K562 (cell line): Measurements from ENCODE around the gene ACTN3. TPM values are rescaled to one million over a fixed set of nuclear protein-coding genes. Genes with fewer than 3 reads are reported as not detected.
A peak's percentile ranks its signal among the peaks of the same experiment; 100 is the strongest.

Source experiments
- ATF1 ChIP-seq, 2 experiments: fragments of 450-650 bp in 1 of 2; IDR thresholded peaks; 2 replicates each; pipeline ENCODE4 v1.6.1; 2016; ENCODE audit warnings: missing compliant biosample characterization in 1 of 2, missing genetic modification characterization in 1 of 2
- ETV5 ChIP-seq: sonication (generic); formaldehyde crosslinking; IDR thresholded peaks from 2 replicates; pipeline ENCODE4 v1.4.0; 2020; ENCODE audit warnings: low read depth, mild to moderate bottlenecking, missing genetic modification reagents
- GTF2B ChIP-seq: IDR thresholded peaks from 2 replicates; pipeline ENCODE4 v1.6.1; 2011; ENCODE audit not compliant: insufficient read length; ENCODE audit errors: extremely low read depth
- HDAC1 ChIP-seq, 2 experiments: fragments of 450-650 bp; IDR thresholded peaks; 2 replicates each; pipeline ENCODE4 v1.6.1; 2016 to 2017; ENCODE audit warnings: inconsistent platforms in 1 of 2, mild to moderate bottlenecking in 1 of 2, moderate library complexity in 1 of 2
- IRF1 ChIP-seq: sonication (generic); formaldehyde crosslinking; IDR thresholded peaks from 2 replicates; pipeline ENCODE4 v1.8.0; 2022; ENCODE audit warnings: missing genetic modification reagents, mild to moderate bottlenecking, borderline replicate concordance
- MCM3 ChIP-seq: fragments of 450-650 bp; IDR thresholded peaks from 2 replicates; pipeline ENCODE4 v1.6.1; 2016
- MITF ChIP-seq: IDR thresholded peaks from 2 replicates; pipeline ENCODE4 v1.6.1; 2014; ENCODE audit warnings: antibody characterized with exemption
- NCOR1 ChIP-seq: fragments of 450-650 bp; IDR thresholded peaks from 2 replicates; pipeline ENCODE4 v1.6.1; 2016; ENCODE audit warnings: mild to moderate bottlenecking, moderate library complexity
- NR2C2 ChIP-seq, 2 experiments: fragments of 200-800 bp in 1 of 2; sonication (Bioruptor generic) in 1 of 2; sonication (generic) in 1 of 2; formaldehyde crosslinking in 1 of 2; IDR thresholded peaks; 2 replicates each; pipeline versions ENCODE4 v1.6.1 to v1.8.0; 2016 to 2022; ENCODE audit warnings: mild to moderate bottlenecking in 1 of 2, missing compliant biosample characterization in 1 of 2, missing genetic modification characterization in 1 of 2, missing genetic modification reagents in 1 of 2
- NR3C1 ChIP-seq: sonication (generic); formaldehyde crosslinking; IDR thresholded peaks from 2 replicates; pipeline ENCODE4 v1.8.1; 2022; ENCODE audit warnings: missing genetic modification reagents
- SMARCB1 ChIP-seq: IDR thresholded peaks from 2 replicates; pipeline ENCODE4 v1.6.1; 2011; ENCODE audit warnings: improper control_type of control experiment, low read depth; ENCODE audit not compliant: insufficient read length
- SMARCC2 ChIP-seq: fragments of 450-650 bp; IDR thresholded peaks from 2 replicates; pipeline ENCODE4 v1.6.1; 2017; ENCODE audit warnings: antibody characterized with exemption, moderate library complexity, mild to moderate bottlenecking, low read depth
- SP1 ChIP-seq: sonication (generic); formaldehyde crosslinking; IDR thresholded peaks from 2 replicates; pipeline ENCODE4 v1.8.1; 2022; ENCODE audit warnings: mild to moderate bottlenecking, missing genetic modification reagents
- TBP ChIP-seq: optimal IDR thresholded peaks from 2 replicates; pipeline ENCODE3; 2011; ENCODE audit warnings: low read depth, low read length, improper control_type of control experiment
- ZBTB1 ChIP-seq: sonication (generic); formaldehyde crosslinking; IDR thresholded peaks from 2 replicates; pipeline ENCODE4 v1.8.1; 2023; ENCODE audit warnings: missing genetic modification reagents, low read depth, mild to moderate bottlenecking, borderline replicate concordance
- ZNF124 ChIP-seq: sonication (generic); formaldehyde crosslinking; IDR thresholded peaks from 2 replicates; pipeline ENCODE4 v1.8.1; 2022; ENCODE audit warnings: missing genetic modification reagents
- ZNF23 ChIP-seq: fragments of 250-450 bp; sonication (Bioruptor Pico); IDR thresholded peaks from 2 replicates; pipeline ENCODE4 v1.4.0; 2020; ENCODE audit warnings: mild to moderate bottlenecking
- ZSCAN32 ChIP-seq: fragments of 450-650 bp; formaldehyde crosslinking; IDR thresholded peaks from 2 replicates; pipeline ENCODE4 v1.4.0; 2020; ENCODE audit warnings: mild to moderate bottlenecking, moderate library complexity
- polyA plus RNA-seq, 8 experiments: library from polyadenylated mRNA; depleted of rRNA in 4 of 8; stranded (reverse) in 5 of 8; unstranded in 3 of 8; fragments of >200 nt; fragmentation: Nextera tagmentation in 2 of 8; fragmentation: Illumina TruSeq in 1 of 8; extraction: Ambion mirVana in 2 of 8; extraction: Trizol in 1 of 8; gene quantifications; 2 replicates each; pipeline versions ENCODE4 v1.2.1 to v1.2.3, GENCODE V29; 2011 to 2014; ENCODE audit warnings: inconsistent platforms in 1 of 8, missing spikeins in 1 of 8
- total RNA-seq, 7 experiments: library from RNA; depleted of rRNA in 6 of 7; stranded (reverse); fragments of >200 nt in 6 of 7; fragmentation: Illumina TruSeq in 2 of 7; extraction: Trizol in 2 of 7; gene quantifications; 2 replicates each; pipeline versions ENCODE4 v1.2.1 to v1.2.3, GENCODE V29; 2011 to 2021; ENCODE audit warnings: low replicate concordance in 1 of 7
- TF ChIP-seq, protein P1 (sequence below): fragments of 450-650 bp; IDR thresholded peaks from 2 replicates; pipeline ENCODE4 v1.7.0; 2016; ENCODE audit warnings: borderline replicate concordance
- TF ChIP-seq, protein P2 (sequence below), 2 experiments: IDR thresholded peaks; 2 replicates each; pipeline ENCODE4 v1.6.1; 2012; ENCODE audit warnings: improper control_type of control experiment in 2 of 2, low read depth in 2 of 2, low read length in 2 of 2, borderline replicate concordance in 1 of 2

Gene ACTN3
- total and polyA plus RNA-seq, 9 of the 15 experiments (the other 6 are each of a cell fraction or from before 2014, with no cell fraction given), result not detected

DNA sequence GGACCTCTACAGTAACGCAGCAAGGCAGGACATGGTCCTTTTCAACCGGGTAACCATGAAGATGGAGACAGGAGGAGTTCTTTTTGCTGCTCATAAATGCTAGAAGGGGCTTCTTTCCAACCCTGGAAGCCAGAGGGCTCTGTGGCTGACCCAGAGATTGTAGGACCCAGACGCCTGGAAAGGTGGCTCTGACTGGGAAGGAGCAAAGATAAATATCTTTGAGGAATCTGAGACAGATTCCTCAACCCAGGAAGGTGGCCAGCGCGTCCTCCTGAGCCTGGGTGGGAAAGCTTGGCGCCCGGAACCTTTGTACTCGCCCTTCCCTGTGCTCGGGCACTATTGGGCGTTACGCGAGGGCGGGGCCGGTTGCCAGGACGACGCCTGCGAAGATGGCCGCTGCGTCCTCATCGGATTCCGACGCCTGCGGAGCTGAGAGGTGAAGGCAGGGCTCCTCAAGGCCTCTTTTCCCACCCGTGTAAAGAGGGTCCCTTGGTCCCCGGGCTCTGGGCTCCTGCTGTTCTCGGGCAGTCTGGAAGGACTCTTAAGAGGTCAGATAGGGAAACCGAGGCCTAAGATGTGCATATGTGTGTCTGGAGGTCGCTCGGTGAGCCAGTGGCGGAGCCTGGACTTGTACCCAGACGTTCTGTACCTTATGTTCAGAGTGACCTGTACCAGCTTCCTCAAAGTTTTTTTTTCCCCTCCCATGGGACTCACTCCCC, 36.3 kb upstream of the ACTN3 start, which contains the start of gene BBS1 (continued):
- TF ChIP-seq MITF, result no peak
- TF ChIP-seq ETV5 (CRISPR knock-in tag), result peak; percentile 45; the same call in 1 of the 2 replicates
- no peak for TF ChIP-seq ZNF23 (CRISPR knock-in tag)
- peak in 1 of 2 experiments; percentile 93; a peak in 2 of 4 replicates for TF ChIP-seq HDAC1 (IDR thresholded peaks at IDR 0.05)
- TF ChIP-seq ZNF124, result no peak
- no peak for TF ChIP-seq MCM3
- TF ChIP-seq GTF2B, result no peak
- TF ChIP-seq NR2C2 (CRISPR knock-in tag; IDR thresholded peaks at IDR 0.05), result no peak; the same call in 1 of the 2 replicates
- no peak; the same call in 1 of the 2 replicates for TF ChIP-seq NR2C2 (tag; IDR thresholded peaks at IDR 0.05)
- no peak for TF ChIP-seq SMARCB1
- no peak for TF ChIP-seq IRF1 (CRISPR knock-in tag)
- TF ChIP-seq TBP, result peak; percentile 68
- TF ChIP-seq, protein P1, sequence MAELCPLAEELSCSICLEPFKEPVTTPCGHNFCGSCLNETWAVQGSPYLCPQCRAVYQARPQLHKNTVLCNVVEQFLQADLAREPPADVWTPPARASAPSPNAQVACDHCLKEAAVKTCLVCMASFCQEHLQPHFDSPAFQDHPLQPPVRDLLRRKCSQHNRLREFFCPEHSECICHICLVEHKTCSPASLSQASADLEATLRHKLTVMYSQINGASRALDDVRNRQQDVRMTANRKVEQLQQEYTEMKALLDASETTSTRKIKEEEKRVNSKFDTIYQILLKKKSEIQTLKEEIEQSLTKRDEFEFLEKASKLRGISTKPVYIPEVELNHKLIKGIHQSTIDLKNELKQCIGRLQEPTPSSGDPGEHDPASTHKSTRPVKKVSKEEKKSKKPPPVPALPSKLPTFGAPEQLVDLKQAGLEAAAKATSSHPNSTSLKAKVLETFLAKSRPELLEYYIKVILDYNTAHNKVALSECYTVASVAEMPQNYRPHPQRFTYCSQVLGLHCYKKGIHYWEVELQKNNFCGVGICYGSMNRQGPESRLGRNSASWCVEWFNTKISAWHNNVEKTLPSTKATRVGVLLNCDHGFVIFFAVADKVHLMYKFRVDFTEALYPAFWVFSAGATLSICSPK, result no peak
- TF ChIP-seq, protein P2, sequence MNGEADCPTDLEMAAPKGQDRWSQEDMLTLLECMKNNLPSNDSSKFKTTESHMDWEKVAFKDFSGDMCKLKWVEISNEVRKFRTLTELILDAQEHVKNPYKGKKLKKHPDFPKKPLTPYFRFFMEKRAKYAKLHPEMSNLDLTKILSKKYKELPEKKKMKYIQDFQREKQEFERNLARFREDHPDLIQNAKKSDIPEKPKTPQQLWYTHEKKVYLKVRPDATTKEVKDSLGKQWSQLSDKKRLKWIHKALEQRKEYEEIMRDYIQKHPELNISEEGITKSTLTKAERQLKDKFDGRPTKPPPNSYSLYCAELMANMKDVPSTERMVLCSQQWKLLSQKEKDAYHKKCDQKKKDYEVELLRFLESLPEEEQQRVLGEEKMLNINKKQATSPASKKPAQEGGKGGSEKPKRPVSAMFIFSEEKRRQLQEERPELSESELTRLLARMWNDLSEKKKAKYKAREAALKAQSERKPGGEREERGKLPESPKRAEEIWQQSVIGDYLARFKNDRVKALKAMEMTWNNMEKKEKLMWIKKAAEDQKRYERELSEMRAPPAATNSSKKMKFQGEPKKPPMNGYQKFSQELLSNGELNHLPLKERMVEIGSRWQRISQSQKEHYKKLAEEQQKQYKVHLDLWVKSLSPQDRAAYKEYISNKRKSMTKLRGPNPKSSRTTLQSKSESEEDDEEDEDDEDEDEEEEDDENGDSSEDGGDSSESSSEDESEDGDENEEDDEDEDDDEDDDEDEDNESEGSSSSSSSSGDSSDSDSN (IDR thresholded peaks at IDR 0.05; ENCODE audit: borderline replicate concordance in 1 of 2, low read depth in 2 of 2, low read length in 2 of 2), result no peak
- TF ChIP-seq ATF1 (CRISPR knock-in tag; IDR thresholded peaks at IDR 0.05), result no peak
- peak; percentile 62 for TF ChIP-seq ATF1 (tag; IDR thresholded peaks at IDR 0.05)
- no peak for TF ChIP-seq NR3C1
- no peak for TF ChIP-seq ZSCAN32 (CRISPR knock-in tag)
- no peak for TF ChIP-seq NCOR1
- TF ChIP-seq ZBTB1, result no peak
- TF ChIP-seq SP1, result peak; percentile 100
- no peak for TF ChIP-seq SMARCC2
